Type B pancreatic cell (in vitro differentiated cells): ENCODE results near the gene AARS1. TPM values are rescaled to one million over a fixed set of nuclear protein-coding genes. Genes with fewer than 3 reads are reported as not detected.
"Not testable (repeated sequence)": the region's sequence is repeated elsewhere in the genome, so short reads cannot be mapped to it uniquely, and the experiment has no call there.

Experiments used
- DNase-seq: peaks from one replicate; pipeline ENCODE4 v3.0.0; 2021; ENCODE audit warnings: mixed read lengths; ENCODE audit not compliant: unreplicated experiment; ENCODE audit errors: extremely low spot score
- H3K27ac Mint-ChIP-seq: 2 replicates; pipeline ENCODE4 v1.8.0; 2021; ENCODE audit warnings: mild to moderate bottlenecking, mixed read lengths
- H3K27me3 Mint-ChIP-seq: 2 replicates; pipeline ENCODE4 v1.8.0; 2021; ENCODE audit warnings: mixed read lengths
- H3K36me3 Mint-ChIP-seq: 2 replicates; pipeline ENCODE4 v1.8.0; 2021; ENCODE audit warnings: mixed read lengths
- H3K4me1 Mint-ChIP-seq: one replicate; pipeline ENCODE4 v1.8.0; 2021; ENCODE audit warnings: mixed read lengths; ENCODE audit not compliant: unreplicated experiment
- H3K4me3 Mint-ChIP-seq: 2 replicates; pipeline ENCODE4 v1.8.0; 2021; ENCODE audit warnings: mild to moderate bottlenecking, mixed read lengths
- H3K9me3 Mint-ChIP-seq: 2 replicates; pipeline ENCODE4 v1.8.0; 2021; ENCODE audit warnings: mixed read lengths
- CTCF ChIP-seq: fragments of 200-600 bp; sonication (generic); conservative IDR thresholded peaks from 2 replicates; pipeline ENCODE4 v1.5.0; 2021; ENCODE audit warnings: antibody characterized with exemption, mild to moderate bottlenecking
- total RNA-seq: library from RNA; stranded (reverse); gene quantifications from 2 replicates; pipeline ENCODE4 v1.2.1, GENCODE V29; 2021; ENCODE audit warnings: low replicate concordance

The AARS1 gene
- total RNA-seq, 1 donor from 2014 or later, result 112 TPM

GRCh38 chr16:70267516-70267915 lies 21.8 kb downstream of the AARS1 start:
- DNase-seq, result no peak
- Mint-ChIP-seq H3K36me3 (peaks cover 29% of the 10 kb centered on the region), H3K27me3 (no peaks in the 10 kb centered on the region), H3K9me3 (no peaks in the 10 kb centered on the region), H3K4me3 (no peak overlapping the region), H3K4me1 (no peaks in the 10 kb centered on the region), H3K27ac (no peak overlapping the region)
- TF ChIP-seq CTCF, result peak; percentile 78

DNA sequence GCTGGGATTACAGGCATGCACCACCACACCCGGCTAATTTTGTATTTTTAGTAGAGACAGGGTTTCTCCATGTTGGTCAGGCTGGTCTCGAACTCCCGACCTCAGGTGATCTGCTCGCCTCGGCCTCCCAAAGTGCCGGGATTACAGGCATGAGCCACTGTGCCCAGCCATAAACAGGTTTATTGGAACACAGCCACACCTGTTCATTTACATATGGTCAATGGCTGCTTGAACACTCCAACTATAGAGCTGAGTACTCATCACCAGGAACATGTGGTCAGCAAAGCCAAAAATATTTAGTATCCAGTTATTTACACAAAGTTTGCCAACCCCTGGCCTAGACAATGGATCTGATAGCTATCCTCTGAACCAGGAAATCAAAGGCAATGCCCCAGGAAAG lies 29.4 kb downstream of the AARS1 start:
- not testable (repeated sequence) for H3K4me3 Mint-ChIP-seq, H3K9me3 Mint-ChIP-seq, H3K4me1 Mint-ChIP-seq, H3K27ac Mint-ChIP-seq, H3K27me3 Mint-ChIP-seq, DNase-seq
- H3K36me3 Mint-ChIP-seq, result peaks cover 12% of the 10 kb centered on the region

DNA sequence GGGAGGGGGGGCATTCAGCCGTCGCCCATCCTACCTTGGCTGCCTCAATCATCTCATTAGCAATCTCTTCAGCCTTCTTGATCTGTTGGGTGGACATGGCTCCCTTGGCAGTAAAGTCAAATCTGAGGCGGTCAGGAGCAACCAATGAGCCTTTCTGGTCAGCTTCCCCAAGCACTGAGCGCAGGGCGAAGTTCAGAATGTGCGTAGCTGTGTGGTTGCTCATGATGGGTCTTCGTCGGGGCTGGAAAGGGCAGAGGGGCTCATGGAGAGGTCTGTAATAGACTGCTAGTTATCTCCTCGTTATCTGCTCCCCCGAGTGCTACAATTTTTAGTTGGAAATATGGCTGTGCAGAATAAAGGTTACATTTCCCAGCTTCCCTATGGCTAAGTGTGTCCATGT lies 30.4 kb downstream of the AARS1 start:
- H3K4me1 Mint-ChIP-seq, result no peaks in the 10 kb centered on the region
- peak; percentile 52 for DNase-seq
- no peaks in the 10 kb centered on the region for H3K9me3 Mint-ChIP-seq
- TF ChIP-seq CTCF, result no peak
- peaks cover 11% of the 10 kb centered on the region for H3K36me3 Mint-ChIP-seq
- no peak overlapping the region for H3K27ac Mint-ChIP-seq
- H3K27me3 Mint-ChIP-seq, result no peaks in the 10 kb centered on the region
- H3K4me3 Mint-ChIP-seq, result no peak overlapping the region

- Mint-ChIP-seq H3K9me3 (no peaks in the 10 kb centered on the region), H3K36me3 (peaks cover 15% of the 10 kb centered on the region), H3K4me1 (no peaks in the 10 kb centered on the region), H3K4me3 (no peak overlapping the region), H3K27me3 (no peaks in the 10 kb centered on the region), H3K27ac (no peak overlapping the region)
- TF ChIP-seq CTCF, result no peak
- DNase-seq, result no peak
Measured at GRCh38 chr16:70258065-70258464, 31.2 kb downstream of the AARS1 start.

- H3K9me3 Mint-ChIP-seq, result no peaks in the 10 kb centered on the region
- H3K36me3 Mint-ChIP-seq, result peaks cover 14% of the 10 kb centered on the region
Measured at GRCh38 chr16:70257391-70257790, 31.9 kb downstream of the AARS1 start.

DNA sequence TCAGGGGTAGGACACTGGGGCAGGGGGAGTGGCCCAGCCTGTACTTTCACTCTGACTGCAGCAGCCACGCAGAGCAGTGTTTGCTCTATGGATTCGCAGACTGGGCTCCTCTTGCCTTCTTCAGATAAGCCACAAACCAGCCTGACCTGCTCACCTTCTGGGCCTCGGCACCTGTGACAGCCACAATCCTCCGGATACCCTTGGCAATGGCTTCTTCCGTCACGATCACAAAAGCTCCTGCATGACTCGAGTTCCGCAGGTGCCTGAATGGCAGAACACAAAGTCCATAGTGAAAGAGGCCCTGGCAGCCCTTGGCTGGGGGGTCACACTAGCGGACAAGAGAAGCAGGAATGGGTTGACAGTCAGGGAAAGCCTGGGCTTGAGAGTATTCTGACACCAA lies 33.7 kb downstream of the AARS1 start:
- no peaks in the 10 kb centered on the region for H3K9me3 Mint-ChIP-seq
- H3K27ac Mint-ChIP-seq, result no peak overlapping the region
- H3K27me3 Mint-ChIP-seq, result no peaks in the 10 kb centered on the region
- no peaks in the 10 kb centered on the region for H3K4me1 Mint-ChIP-seq
- no peak overlapping the region for H3K4me3 Mint-ChIP-seq
- no peak for DNase-seq
- peaks cover 14% of the 10 kb centered on the region for H3K36me3 Mint-ChIP-seq
- no peak for TF ChIP-seq CTCF

More at GRCh38 chr16:70257391-70257790, 31.9 kb downstream of the AARS1 start:
- Mint-ChIP-seq H3K4me3 (no peak overlapping the region), H3K4me1 (no peaks in the 10 kb centered on the region), H3K27ac (no peak overlapping the region), H3K27me3 (no peaks in the 10 kb centered on the region)
- no peak for DNase-seq
- no peak for TF ChIP-seq CTCF
